NCI-H2227 treated with DMSO at 0.1 percent for 48 hours (cell line): Measurements from ENCODE around the gene ULK1.
A peak's percentile ranks its signal among the peaks of the same experiment; 100 is the strongest.

ENCODE experiments used
- DNase-seq: peaks from one replicate; lab custom pipeline; 2025; lab: John Stamatoyannopoulos, UW

The ULK1 gene

GRCh38 chr12:131920157-131920508 lies 25.7 kb downstream of the ULK1 start:
- DNase-seq = no peak

- no peak for DNase-seq
These were observed 26.7 kb downstream of the ULK1 start for GRCh38 chr12:131920902-131921840.

- DNase-seq = no peak
These were observed 27.7 kb downstream of the ULK1 start for GRCh38 chr12:131921866-131922769.

- no peak for DNase-seq
These were observed 28.4 kb downstream of the ULK1 start for GRCh38 chr12:131922772-131923171.

GRCh38 chr12:131923260-131923659 lies 28.8 kb downstream of the ULK1 start:
- no peak for DNase-seq

- DNase-seq = no peak
These were observed 33.0 kb downstream of the ULK1 start for GRCh38 chr12:131927110-131928079.

- DNase-seq = no peak
These were observed 33.8 kb downstream of the ULK1 start for GRCh38 chr12:131928080-131928710.

- DNase-seq = peak; percentile 93
These were observed 34.5 kb downstream of the ULK1 start, which contains the start of gene PUS1 for GRCh38 chr12:131928711-131929580. Gene PUS1 (plus strand): TSS chr12:131929276. CDS start chr12:131929723, 447 bp downstream.

GRCh38 chr12:131929581-131930456 lies 35.4 kb downstream of the ULK1 start:
- DNase-seq = no peak

GRCh38 chr12:131930510-131930909 lies 36.1 kb downstream of the ULK1 start:
- no peak for DNase-seq

- no peak for DNase-seq
These were observed 39.0 kb downstream of the ULK1 start for GRCh38 chr12:131933387-131933786.

- no peak for DNase-seq
These were observed 40.1 kb downstream of the ULK1 start for GRCh38 chr12:131934535-131934934.

GRCh38 chr12:131938082-131938481 lies 43.7 kb downstream of the ULK1 start:
- no peak for DNase-seq

- no peak for DNase-seq
These were observed 44.6 kb downstream of the ULK1 start for GRCh38 chr12:131939007-131939406.

- DNase-seq = no peak
These were observed 45.7 kb downstream of the ULK1 start for GRCh38 chr12:131940141-131940547.

- DNase-seq = no peak
These were observed 46.9 kb downstream of the ULK1 start for GRCh38 chr12:131941116-131941986.

- DNase-seq = no peak
These were observed 47.5 kb downstream of the ULK1 start for GRCh38 chr12:131941987-131942341.

GRCh38 chr12:131942671-131943070 lies 48.2 kb downstream of the ULK1 start:
- DNase-seq = no peak
